Sciatic nerve (tissue), 2 donors: ENCODE results near the gene FSTL5. TPM values are rescaled to one million over a fixed set of nuclear protein-coding genes. Genes with fewer than 3 reads are reported as not detected.
A peak's percentile ranks its signal among the peaks of the same experiment; 100 is the strongest.

Experiments used
- ATAC-seq: fragments of 200-7000 bp; cut with Tn5 transposase; one replicate; pipeline ENCODE4 v1.9.1; 2020; ENCODE audit warnings: mild to moderate bottlenecking, moderate library complexity
- DNase-seq: peaks from one replicate; pipeline ENCODE4 v3.0.0-alpha.2; 2020; ENCODE audit warnings: low spot score
- intact Hi-C: fragments of 100-400 bp; cut with DNase I; formaldehyde crosslinking; loops from one replicate; pipeline ENCODE4 v1.14.2; 2022
- total RNA-seq: library from RNA; stranded (reverse); fragmentation: NEBNext Ultra II Directional; extraction: Animal tissue kit (Norgen Biotek cat#: 25700); gene quantifications from one replicate; pipeline ENCODE4 v1.2.1, GENCODE V29; 2021
- donor health status: DM: no; HTN: no; CAD: no.
- donor health status: DM: no; HTN: no; CAD: no.

The FSTL5 gene
- total RNA-seq, 1 donor from 2014 or later, result 12.3 TPM

GRCh38 chr4:161442921-161443320 lies 720.9 kb downstream of the FSTL5 start:
- DNase-seq (no peak), ATAC-seq (no peak)
- intact Hi-C loops, result no loop called here

GRCh38 chr4:161438096-161438495 lies 725.7 kb downstream of the FSTL5 start:
- no peak for ATAC-seq

GRCh38 chr4:161428180-161428965 lies 735.4 kb downstream of the FSTL5 start:
- intact Hi-C loops, result no loop called here
- DNase-seq (no peak), ATAC-seq (no peak)

More at GRCh38 chr4:161438096-161438495, 725.7 kb downstream of the FSTL5 start:
- intact Hi-C loops, result no loop called here
- DNase-seq, result no peak

- intact Hi-C loops, result no loop called here
- peak; percentile 41 for ATAC-seq
- DNase-seq, result no peak
Observed at GRCh38 chr4:161419822-161420221, 744.0 kb downstream of the FSTL5 start.

GRCh38 chr4:161411901-161412300 lies 751.9 kb downstream of the FSTL5 start:
- no peak for ATAC-seq
- intact Hi-C loops, result no loop called here
- no peak for DNase-seq

- DNase-seq, result no peak
- ATAC-seq, result no peak
- intact Hi-C loops, result loop anchor here (5.0 kb wide), 1 partner anchor 367 kb away; no protein-coding TSS in a partner anchor
Observed at GRCh38 chr4:161404346-161405110, 759.3 kb downstream of the FSTL5 start.

- no peak for ATAC-seq
- intact Hi-C loops, result loop anchor here (5.0 kb wide), 1 partner anchor 366 kb away; no protein-coding TSS in a partner anchor
- DNase-seq, result no peak
Observed at GRCh38 chr4:161403781-161404180, 760.0 kb downstream of the FSTL5 start.

GRCh38 chr4:161393602-161394001 lies 770.2 kb downstream of the FSTL5 start:
- intact Hi-C loops, result no loop called here
- ATAC-seq (no peak), DNase-seq (no peak)

GRCh38 chr4:161382655-161383054 lies 781.1 kb downstream of the FSTL5 start:
- ATAC-seq, result no peak

GRCh38 chr4:161376275-161376674 lies 787.5 kb downstream of the FSTL5 start:
- DNase-seq, result no peak
- no peak for ATAC-seq
- intact Hi-C loops, result no loop called here

More at GRCh38 chr4:161382655-161383054, 781.1 kb downstream of the FSTL5 start:
- intact Hi-C loops, result no loop called here
- DNase-seq, result no peak

GRCh38 chr4:161364681-161365080 lies 799.1 kb downstream of the FSTL5 start:
- intact Hi-C loops, result no loop called here
- ATAC-seq, result no peak

GRCh38 chr4:161360982-161361381 lies 802.8 kb downstream of the FSTL5 start:
- DNase-seq (no peak), ATAC-seq (no peak)
- intact Hi-C loops, result no loop called here

More at GRCh38 chr4:161364681-161365080, 799.1 kb downstream of the FSTL5 start:
- DNase-seq, result no peak

- intact Hi-C loops, result no loop called here
- DNase-seq, result no peak
- no peak for ATAC-seq
Observed at GRCh38 chr4:161359491-161359890, 804.3 kb downstream of the FSTL5 start.

GRCh38 chr4:161356351-161356750 lies 807.4 kb downstream of the FSTL5 start:
- ATAC-seq (no peak), DNase-seq (no peak)
- intact Hi-C loops, result no loop called here

- intact Hi-C loops, result no loop called here
- ATAC-seq, result no peak
Observed at GRCh38 chr4:161350946-161351345, 812.9 kb downstream of the FSTL5 start.

GRCh38 chr4:161345741-161346140 lies 818.1 kb downstream of the FSTL5 start:
- no peak for ATAC-seq
- intact Hi-C loops, result no loop called here
- DNase-seq, result no peak

More at GRCh38 chr4:161350946-161351345, 812.9 kb downstream of the FSTL5 start:
- DNase-seq, result no peak

GRCh38 chr4:161343569-161343950 lies 820.2 kb downstream of the FSTL5 start:
- ATAC-seq, result no peak
- no peak for DNase-seq
- intact Hi-C loops, result no loop called here

- DNase-seq (no peak), ATAC-seq (no peak)
- intact Hi-C loops, result no loop called here
Observed at GRCh38 chr4:161342881-161343568, 820.8 kb downstream of the FSTL5 start.

- DNase-seq (no peak), ATAC-seq (no peak)
- intact Hi-C loops, result no loop called here
Observed at GRCh38 chr4:161336621-161337020, 827.2 kb downstream of the FSTL5 start.
